ENCODE measurements around the gene AP1M2. TPM values are rescaled to one million over a fixed set of nuclear protein-coding genes. Genes with fewer than 3 reads are reported as not detected.

The AP1M2 gene
- 146 and 150 TPM in 2 replicates for total RNA-seq (2021)
- long read RNA-seq, transcript AP1M2-207 (12 exons, 1,757 nt) = minor isoform, 234 of 1,675 reads
- long read RNA-seq, transcript AP1M2-201 (12 exons, 1,749 nt) = major isoform, 1,296 of 1,675 reads
- long read RNA-seq, partial matches to known transcripts = 22 of 1,675 reads
- long read RNA-seq, other reads (novel, unspliced or antisense) = 123 of 1,675 reads

DNA sequence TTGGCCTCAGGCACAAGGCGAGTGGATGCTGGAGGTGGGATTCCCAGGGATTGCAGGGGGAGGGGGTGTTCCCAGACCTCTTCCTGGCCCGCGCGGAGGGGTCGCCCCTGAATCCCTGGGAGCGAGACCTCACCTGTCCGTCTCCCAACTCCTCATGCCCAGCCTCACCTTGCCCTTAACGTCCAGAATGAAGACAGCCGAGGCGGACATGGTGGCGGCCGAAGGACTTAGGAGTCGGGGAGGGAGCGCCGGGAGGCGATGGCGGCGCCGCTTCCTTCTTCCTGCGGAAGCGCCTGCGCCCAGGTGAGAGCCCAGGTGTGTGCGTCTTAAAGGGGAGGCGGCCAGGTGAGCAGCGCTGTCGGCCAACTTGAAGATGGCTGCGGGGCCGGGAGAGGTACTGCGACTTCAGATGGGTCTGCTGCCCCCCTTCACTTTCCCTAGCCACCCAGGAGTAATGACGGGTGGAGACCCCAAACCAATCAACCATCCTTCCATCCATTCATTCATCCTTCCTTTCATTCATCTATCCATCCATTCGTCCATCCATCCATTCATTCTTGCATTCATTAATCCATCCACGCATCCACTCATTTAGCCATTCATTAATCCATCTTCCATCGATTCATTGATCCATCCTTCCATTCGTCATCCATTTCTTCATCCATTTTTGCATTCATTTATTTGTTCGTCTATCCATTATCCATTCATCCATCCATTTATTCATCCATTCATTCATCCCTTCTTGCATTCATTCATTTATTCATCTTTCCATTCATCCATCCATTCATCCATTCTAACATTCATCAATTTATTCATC is at the start of gene AP1M2:
Gene AP1M2, minus strand, starts transcription at position 291 of the 817 bp plus-strand sequence. Its CDS starts 81 bp downstream, at position 210.
- no peaks in the 10 kb centered on the region for H3K4me1 ChIP-seq (ENCODE audit: insufficient read depth, low read length)
- no peaks in the 10 kb centered on the region for H3K9me3 Mint-ChIP-seq
- H3K4me2 ChIP-seq (ENCODE audit: insufficient read depth, insufficient read length, low read length) = peak within 1 kb of the TSS; percentile 32
- no peak within 1 kb of the TSS for H3T11ph ChIP-seq (ENCODE audit: low read length)
- no peak within 1 kb of the TSS for H2BK12ac ChIP-seq (ENCODE audit: insufficient read length, low read depth, low read length)
- no peak within 1 kb of the TSS for H3K27ac ChIP-seq (ENCODE audit: insufficient read length, low read depth, low read length)
- no peak within 1 kb of the TSS for H2BK15ac ChIP-seq (ENCODE audit: low read depth, low read length)
- H3K27me3 Mint-ChIP-seq (ENCODE audit: low read depth) = peaks cover 9% of the 10 kb centered on the region
- peak within 1 kb of the TSS; percentile 75 to 98 for H3K4me3 Mint-ChIP-seq
- WGBS (ENCODE audit: extremely low coverage, insufficient read length, low lambda C conversion rate) = 100% methylated on average over 4 of the region's 35 CpGs
- H2BK20ac ChIP-seq (ENCODE audit: low read depth, low read length, poor library complexity, severe bottlenecking) = no peak within 1 kb of the TSS
- H2AK5ac ChIP-seq (ENCODE audit: insufficient read length, low read length) = no peak within 1 kb of the TSS
- no peak within 1 kb of the TSS for H3K56ac ChIP-seq (ENCODE audit: insufficient read length, low read depth, low read length)
- H3K9me3 ChIP-seq (ENCODE audit: control insufficient read depth, low read depth, low read length) = no peaks in the 10 kb centered on the region
- H3K14ac ChIP-seq (ENCODE audit: insufficient read depth, low read length) = peak within 1 kb of the TSS; percentile 64; the same call in 1 of the 2 replicates
- H3K18ac ChIP-seq (ENCODE audit: insufficient read length, low read depth, low read length) = peak within 1 kb of the TSS; percentile 17
- no peak for TF ChIP-seq CTCF (conservative IDR thresholded peaks at IDR 0.05)
- no peaks in the 10 kb centered on the region for H3K27me3 ChIP-seq (ENCODE audit: insufficient read depth, low read length)
- no peaks in the 10 kb centered on the region for H4K20me1 ChIP-seq (ENCODE audit: control insufficient read depth, insufficient read depth, insufficient read length)
- no peak within 1 kb of the TSS for H3K23ac ChIP-seq (ENCODE audit: insufficient read length, low read depth, low read length)
- peak within 1 kb of the TSS; percentile 24 for H3K9ac ChIP-seq (ENCODE audit: extremely low read depth, insufficient read length, low read length)
- H4K91ac ChIP-seq (ENCODE audit: insufficient read length, low read depth, low read length) = no peak within 1 kb of the TSS
- no peaks in the 10 kb centered on the region for H3K79me1 ChIP-seq (ENCODE audit: insufficient read depth, low read depth, low read length, poor library complexity, severe bottlenecking)
- no peaks in the 10 kb centered on the region for H3K79me2 ChIP-seq (ENCODE audit: insufficient read depth, low read length)
- no peak within 1 kb of the TSS for H2AFZ ChIP-seq (ENCODE audit: low read length)
- H3K23me2 ChIP-seq (ENCODE audit: insufficient read length, low read depth, low read length, poor library complexity, severe bottlenecking) = no peaks in the 10 kb centered on the region
- H3K4me1 Mint-ChIP-seq = peaks cover 12 to 22% of the 10 kb centered on the region in 2 experiments
- peaks cover 5 to 25% (median 22%) of the 10 kb centered on the region in 3 experiments for H3K36me3 Mint-ChIP-seq (ENCODE audit: insufficient read depth in 1 of 3, low read depth in 3 of 3)
- peak within 1 kb of the TSS; percentile 36 to 94 (median 65); a peak in 4 of 7 replicates for H3K27ac Mint-ChIP-seq
- no peak within 1 kb of the TSS for H2BK120ac ChIP-seq (ENCODE audit: low read depth, low read length, poor library complexity, severe bottlenecking)
- H3K4ac ChIP-seq (ENCODE audit: low read depth, low read length) = no peak within 1 kb of the TSS
- no peak within 1 kb of the TSS for H4K8ac ChIP-seq (replicated peaks; ENCODE audit: insufficient read length, low read depth, low read length)
- peak; percentile 85 for DNase-seq
- H2BK5ac ChIP-seq (ENCODE audit: insufficient read length, low read length) = no peak within 1 kb of the TSS
- no peak within 1 kb of the TSS for H4K5ac ChIP-seq (ENCODE audit: insufficient read length, low read depth, low read length)

Data from H9 (cell line).